Osteoblast (primary cell): ENCODE measurements around the gene STX1A. TPM values are rescaled to one million over a fixed set of nuclear protein-coding genes. Genes with fewer than 3 reads are reported as not detected.
"Not testable (repeated sequence)": the region's sequence is repeated elsewhere in the genome, so short reads cannot be mapped to it uniquely, and the experiment has no call there.

ENCODE experiments used
- DNase-seq: peaks from one replicate; pipeline ENCODE4 v3.0.0; 2011; ENCODE audit warnings: low spot score, mixed read lengths; ENCODE audit not compliant: insufficient read length; ENCODE audit errors: missing footprints
- H2AFZ ChIP-seq: 2 replicates; pipeline ENCODE4 v1.6.0; 2011; ENCODE audit warnings: mild to moderate bottlenecking, low read length
- H3K27ac ChIP-seq: 2 replicates; pipeline ENCODE4 v1.5.1; 2011; ENCODE audit warnings: mild to moderate bottlenecking, low read depth, low read length, moderate library complexity
- H3K27me3 ChIP-seq: 2 replicates; pipeline ENCODE4 v1.6.0; 2012; ENCODE audit warnings: mild to moderate bottlenecking, control low read depth, inconsistent platforms, low read length, moderate library complexity; ENCODE audit not compliant: insufficient read depth
- H3K36me3 ChIP-seq: 2 replicates; pipeline ENCODE4 v1.5.1; 2011; ENCODE audit warnings: mild to moderate bottlenecking, low read length, control low read depth, moderate library complexity; ENCODE audit not compliant: insufficient read depth
- H3K4me1 ChIP-seq: 2 replicates; pipeline ENCODE4 v1.5.1; 2011; ENCODE audit warnings: mild to moderate bottlenecking, low read length, control low read depth, moderate library complexity; ENCODE audit not compliant: insufficient read depth
- H3K4me2 ChIP-seq: 2 replicates; pipeline ENCODE4 v1.6.0; 2011; ENCODE audit warnings: mild to moderate bottlenecking, low read length; ENCODE audit not compliant: insufficient read depth
- H3K4me3 ChIP-seq: fragments of 200-600 bp; sonication (generic); 3 replicates; pipeline ENCODE4 v1.5.1; 2012; ENCODE audit warnings: mild to moderate bottlenecking, low read length, inconsistent platforms; ENCODE audit not compliant: insufficient read depth
- H3K79me2 ChIP-seq: 2 replicates; pipeline ENCODE4 v1.6.0; 2012; ENCODE audit warnings: mild to moderate bottlenecking, low read length, control low read depth, inconsistent platforms; ENCODE audit not compliant: insufficient read depth
- H3K9me3 ChIP-seq: 2 replicates; pipeline ENCODE4 v1.5.1; 2011; ENCODE audit warnings: low read depth, low read length, control low read depth
- H4K20me1 ChIP-seq: 2 replicates; pipeline ENCODE4 v1.6.0; 2012; ENCODE audit warnings: mild to moderate bottlenecking, low read length, control low read depth; ENCODE audit not compliant: insufficient read depth
- total RNA-seq: library from RNA; depleted of rRNA; stranded (reverse); fragments of >200 nt; gene quantifications from 2 replicates; pipeline ENCODE4 v1.2.3, GENCODE V29; 2012
- TF ChIP-seq, protein P1 (sequence below): IDR thresholded peaks from 2 replicates; pipeline ENCODE4 v1.5.1; 2011; ENCODE audit warnings: mild to moderate bottlenecking, low read depth, low read length, moderate library complexity; ENCODE audit errors: extremely low read depth

STX1A gene
- total RNA-seq, 1 donor: 17.4 TPM

DNA sequence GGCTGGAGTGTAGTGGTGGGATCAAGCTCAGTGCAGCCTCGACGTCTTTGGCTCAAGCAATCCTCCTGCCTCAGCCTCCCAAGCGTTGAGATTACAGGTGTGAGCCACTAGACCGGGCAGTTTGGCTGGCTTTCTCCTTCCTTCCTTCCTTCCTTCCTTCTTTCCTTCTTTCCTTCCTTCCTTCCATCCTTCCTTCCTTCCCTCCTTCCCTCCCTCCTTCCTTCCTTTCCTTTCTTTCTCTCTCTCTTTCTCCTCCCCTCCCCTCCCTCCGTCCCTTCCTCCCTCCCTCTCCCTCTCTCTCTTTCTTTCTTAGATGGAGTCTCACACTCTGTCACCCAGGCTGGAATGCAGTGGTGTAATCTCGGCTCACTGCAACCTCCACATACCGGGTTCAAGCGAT is 59.5 kb downstream of the STX1A start:
- Histone ChIP-seq H3K4me2 (no peak overlapping the region), H4K20me1 (no peaks in the 10 kb centered on the region), H3K79me2 (no peaks in the 10 kb centered on the region), H3K4me1 (no peaks in the 10 kb centered on the region), H3K27me3 (peaks cover 2% of the 10 kb centered on the region), H3K4me3 (no peak overlapping the region), H2AFZ (no peak overlapping the region), H3K36me3 (no peaks in the 10 kb centered on the region), H3K9me3 (no peaks in the 10 kb centered on the region), H3K27ac (no peak overlapping the region)
- no peak for DNase-seq
- TF ChIP-seq, protein P1, sequence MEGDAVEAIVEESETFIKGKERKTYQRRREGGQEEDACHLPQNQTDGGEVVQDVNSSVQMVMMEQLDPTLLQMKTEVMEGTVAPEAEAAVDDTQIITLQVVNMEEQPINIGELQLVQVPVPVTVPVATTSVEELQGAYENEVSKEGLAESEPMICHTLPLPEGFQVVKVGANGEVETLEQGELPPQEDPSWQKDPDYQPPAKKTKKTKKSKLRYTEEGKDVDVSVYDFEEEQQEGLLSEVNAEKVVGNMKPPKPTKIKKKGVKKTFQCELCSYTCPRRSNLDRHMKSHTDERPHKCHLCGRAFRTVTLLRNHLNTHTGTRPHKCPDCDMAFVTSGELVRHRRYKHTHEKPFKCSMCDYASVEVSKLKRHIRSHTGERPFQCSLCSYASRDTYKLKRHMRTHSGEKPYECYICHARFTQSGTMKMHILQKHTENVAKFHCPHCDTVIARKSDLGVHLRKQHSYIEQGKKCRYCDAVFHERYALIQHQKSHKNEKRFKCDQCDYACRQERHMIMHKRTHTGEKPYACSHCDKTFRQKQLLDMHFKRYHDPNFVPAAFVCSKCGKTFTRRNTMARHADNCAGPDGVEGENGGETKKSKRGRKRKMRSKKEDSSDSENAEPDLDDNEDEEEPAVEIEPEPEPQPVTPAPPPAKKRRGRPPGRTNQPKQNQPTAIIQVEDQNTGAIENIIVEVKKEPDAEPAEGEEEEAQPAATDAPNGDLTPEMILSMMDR: no peak

DNA sequence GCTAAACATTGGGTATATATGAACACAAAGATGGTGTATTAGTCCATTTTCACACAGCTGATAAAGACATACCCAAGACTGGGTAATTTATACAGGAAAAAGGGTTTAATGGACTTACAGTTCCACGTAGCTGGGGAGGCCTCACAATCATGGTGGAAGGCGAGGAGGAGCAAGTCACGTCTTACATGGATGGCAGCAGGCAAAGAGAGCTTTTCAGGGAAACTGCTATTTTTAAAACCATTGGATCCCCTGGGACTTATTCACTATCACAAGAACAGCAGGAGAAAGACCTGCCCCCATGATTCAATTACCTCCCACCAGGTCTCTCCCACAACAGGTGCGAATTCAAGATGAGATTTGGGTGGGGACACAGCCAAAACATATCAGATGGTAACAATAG is 64.2 kb downstream of the STX1A start:
- not testable (repeated sequence) for H3K4me1 ChIP-seq, H2AFZ ChIP-seq, H3K79me2 ChIP-seq, H3K27ac ChIP-seq, H3K27me3 ChIP-seq, H3K36me3 ChIP-seq, H3K4me2 ChIP-seq, DNase-seq, H3K4me3 ChIP-seq, H4K20me1 ChIP-seq, H3K9me3 ChIP-seq

DNA sequence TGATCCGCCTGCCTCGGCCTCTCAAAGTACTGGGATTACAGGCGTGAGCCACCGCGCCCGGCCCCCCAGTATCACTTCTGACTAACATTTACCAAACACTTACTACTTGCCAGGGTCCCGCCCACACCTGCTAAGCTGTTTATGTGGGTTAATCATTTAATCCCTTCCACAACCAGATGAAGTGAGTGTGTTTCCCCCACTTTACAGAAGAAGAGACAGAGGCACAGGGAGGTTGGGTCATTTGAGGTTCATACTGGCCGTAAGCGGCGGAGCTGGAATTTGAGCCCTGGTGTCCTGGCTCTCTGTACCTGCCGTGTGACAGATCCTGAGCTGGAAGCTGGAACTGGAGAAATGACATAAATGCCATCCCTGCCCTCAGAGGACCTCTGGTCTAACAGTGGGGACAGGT is 66.9 kb downstream of the STX1A start:
- no peak for DNase-seq

DNA sequence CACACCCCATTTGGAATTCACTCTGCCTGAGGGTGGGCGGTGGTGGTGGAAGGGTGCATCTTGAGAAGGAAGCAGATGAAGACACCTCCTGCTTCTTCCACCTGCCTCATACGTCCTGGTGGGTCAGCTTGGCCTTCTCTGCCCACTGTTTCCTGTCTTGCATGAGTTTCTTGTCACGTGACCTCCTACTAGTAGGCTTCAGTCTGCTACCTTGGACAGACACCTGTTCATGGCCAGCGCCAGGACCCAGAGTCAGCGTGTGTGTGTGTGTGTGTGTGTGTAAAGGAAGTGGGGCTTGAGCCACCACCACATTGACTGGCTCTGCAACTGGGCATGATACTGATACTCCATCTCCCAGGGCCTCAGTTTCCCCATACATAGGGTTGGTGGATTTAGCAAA is 68.9 kb downstream of the STX1A start:
- H3K27me3 ChIP-seq: peaks cover 50% of the 10 kb centered on the region
- H2AFZ ChIP-seq: no peak overlapping the region
- no peak overlapping the region for H3K4me3 ChIP-seq
- TF ChIP-seq, protein P1: no peak
- H3K79me2 ChIP-seq: no peaks in the 10 kb centered on the region
- DNase-seq: no peak
- no peak overlapping the region for H3K4me2 ChIP-seq
- no peaks in the 10 kb centered on the region for H3K36me3 ChIP-seq
- no peak overlapping the region for H3K27ac ChIP-seq
- H3K4me1 ChIP-seq: no peaks in the 10 kb centered on the region
- H3K9me3 ChIP-seq: no peaks in the 10 kb centered on the region
- H4K20me1 ChIP-seq: no peaks in the 10 kb centered on the region

More for the DNA sequence above, 66.9 kb downstream of the STX1A start:
- H3K4me3 ChIP-seq: no peak overlapping the region
- H3K4me2 ChIP-seq: no peak overlapping the region
- no peak overlapping the region for H2AFZ ChIP-seq
- no peaks in the 10 kb centered on the region for H3K4me1 ChIP-seq
- no peaks in the 10 kb centered on the region for H3K36me3 ChIP-seq
- no peaks in the 10 kb centered on the region for H3K9me3 ChIP-seq
- H3K27ac ChIP-seq: no peak overlapping the region
- H3K79me2 ChIP-seq: no peaks in the 10 kb centered on the region
- TF ChIP-seq, protein P1: no peak
- peaks cover 30% of the 10 kb centered on the region for H3K27me3 ChIP-seq
- no peaks in the 10 kb centered on the region for H4K20me1 ChIP-seq
